ENCODE data around the gene ANGPT4.
A peak's percentile ranks its signal among the peaks of the same experiment; 100 is the strongest.
"Not testable (repeated sequence)": the region's sequence is repeated elsewhere in the genome, so short reads cannot be mapped to it uniquely, and the experiment has no call there.

Gene ANGPT4

GRCh38 chr20:844473-845225 is 71.5 kb downstream of the ANGPT4 start:
- peak; percentile 90 for DNase-seq (ENCODE audit: low read depth)

- no peak for DNase-seq (ENCODE audit: low read depth)
Measured at GRCh38 chr20:843912-844311, 72.2 kb downstream of the ANGPT4 start.

GRCh38 chr20:842547-842940 is 73.6 kb downstream of the ANGPT4 start:
- DNase-seq (ENCODE audit: low read depth) = no peak

GRCh38 chr20:841568-842546 is 74.3 kb downstream of the ANGPT4 start:
- no peak for DNase-seq (ENCODE audit: low read depth)

- DNase-seq (ENCODE audit: low read depth) = no peak
Measured at GRCh38 chr20:840858-841567, 75.1 kb downstream of the ANGPT4 start.

- no peak for DNase-seq (ENCODE audit: low read depth)
Measured at GRCh38 chr20:840503-840857, 75.7 kb downstream of the ANGPT4 start.

GRCh38 chr20:839626-840025 is 76.5 kb downstream of the ANGPT4 start:
- no peak for DNase-seq (ENCODE audit: low read depth)

GRCh38 chr20:839015-839414 is 77.1 kb downstream of the ANGPT4 start:
- no peak for DNase-seq (ENCODE audit: low read depth)

- no peak for DNase-seq (ENCODE audit: low read depth)
Measured at GRCh38 chr20:836190-836589, 79.9 kb downstream of the ANGPT4 start.

GRCh38 chr20:835608-836045 is 80.5 kb downstream of the ANGPT4 start:
- DNase-seq (ENCODE audit: low read depth) = peak; percentile 51

GRCh38 chr20:834151-834746 is 81.9 kb downstream of the ANGPT4 start:
- no peak for DNase-seq (ENCODE audit: low read depth)

GRCh38 chr20:833450-834150 is 82.5 kb downstream of the ANGPT4 start, which contains the start of gene FAM110A:
Gene FAM110A (plus strand): TSS chr20:833715. CDS start chr20:844805, 11,090 bp downstream.
- peak; percentile 93 for DNase-seq (ENCODE audit: low read depth)

GRCh38 chr20:833121-833449 is 83.0 kb downstream of the ANGPT4 start:
- DNase-seq (ENCODE audit: low read depth) = no peak

GRCh38 chr20:831956-832355 is 84.2 kb downstream of the ANGPT4 start:
- no peak for DNase-seq (ENCODE audit: low read depth)

GRCh38 chr20:831251-831650 is 84.9 kb downstream of the ANGPT4 start:
- DNase-seq (ENCODE audit: low read depth) = no peak

- no peak for DNase-seq (ENCODE audit: low read depth)
Measured at GRCh38 chr20:830011-830521, 86.1 kb downstream of the ANGPT4 start.

- DNase-seq (ENCODE audit: low read depth) = no peak
Measured at GRCh38 chr20:829551-829950, 86.6 kb downstream of the ANGPT4 start.

- DNase-seq (ENCODE audit: low read depth) = no peak
Measured at GRCh38 chr20:828987-829386, 87.1 kb downstream of the ANGPT4 start.

GRCh38 chr20:827981-828380 is 88.2 kb downstream of the ANGPT4 start:
- not testable (repeated sequence) for DNase-seq (ENCODE audit: low read depth)

- DNase-seq (ENCODE audit: low read depth) = no peak
Measured at GRCh38 chr20:826695-827323, 89.3 kb downstream of the ANGPT4 start.
